Vagina (tissue), 2 donors: ENCODE measurements around the gene TAGLN3. TPM values are rescaled to one million over a fixed set of nuclear protein-coding genes. Genes with fewer than 3 reads are reported as not detected.

ENCODE experiments used
- DNase-seq, 2 donors: peaks; one replicate each; pipeline ENCODE4 v3.0.0-alpha.2; 2017; ENCODE audit errors: extremely low spot score in 2 of 2
- H3K27ac ChIP-seq: fragments of 200-600 bp; sonication (generic); one replicate; pipeline ENCODE4 v1.5.1; 2019
- H3K27me3 ChIP-seq: fragments of 200-600 bp; sonication (generic); one replicate; pipeline ENCODE4 v1.5.1; 2019
- H3K36me3 ChIP-seq, 2 donors: fragments of 200-600 bp; sonication (generic); one replicate each; pipeline ENCODE4 v1.5.1; 2017 to 2019
- H3K4me1 ChIP-seq: fragments of 200-600 bp; sonication (generic); one replicate; pipeline ENCODE4 v1.5.1; 2019
- H3K4me3 ChIP-seq, 2 donors: fragments of 200-600 bp; sonication (generic); 1 replicate in 1 of 2; 2 replicates in 1 of 2; pipeline ENCODE4 v1.5.1; 2016 to 2019
- H3K9me3 ChIP-seq: fragments of 200-600 bp; sonication (generic); one replicate; pipeline ENCODE4 v1.5.1; 2019
- CTCF ChIP-seq, 3 experiments: fragments of 450-650 bp in 2 of 3; fragments of 200-600 bp in 1 of 3; sonication (generic) in 1 of 3; IDR thresholded peaks; one replicate each; pipeline ENCODE4 v1.5.1; 2017 to 2019; ENCODE audit warnings: antibody characterized with exemption in 3 of 3, mild to moderate bottlenecking in 2 of 3, moderate library complexity in 2 of 3
- POLR2A ChIP-seq, 2 donors: fragments of 450-650 bp; IDR thresholded peaks; one replicate each; pipeline ENCODE4 v1.6.1; 2017; ENCODE audit warnings: antibody characterized with exemption in 2 of 2, mild to moderate bottlenecking in 2 of 2, moderate library complexity in 2 of 2
- POLR2AphosphoS5 ChIP-seq, 2 donors: sonication (generic); formaldehyde crosslinking; IDR thresholded peaks; one replicate each; pipeline ENCODE4 v1.9.0; 2017; ENCODE audit warnings: antibody characterized with exemption in 2 of 2, mild to moderate bottlenecking in 2 of 2, low read depth in 1 of 2; ENCODE audit not compliant: insufficient read depth in 1 of 2
- intact Hi-C: fragments of 100-400 bp; cut with DNase I; formaldehyde crosslinking; loops from one replicate; pipeline ENCODE4 v1.15.1; 2023
- total RNA-seq: library from RNA; depleted of rRNA; stranded (reverse); fragments of >200 nt; gene quantifications from one replicate; pipeline ENCODE4 v1.2.3, GENCODE V29; 2016

TAGLN3 gene
- 3.9 TPM for total RNA-seq

- intact Hi-C loops = no loop called here
- no peaks in the 10 kb centered on the region for H3K27me3 ChIP-seq
- peak within 1 kb of the TSS; percentile 38 for H3K4me3 ChIP-seq
- no peak for DNase-seq
- no peaks in the 10 kb centered on the region for H3K36me3 ChIP-seq
- H3K4me1 ChIP-seq = peaks cover 12% of the 10 kb centered on the region
- no peak for TF ChIP-seq POLR2A (IDR thresholded peaks at IDR 0.05)
- no peak for TF ChIP-seq CTCF (IDR thresholded peaks at IDR 0.05)
- no peak for TF ChIP-seq POLR2AphosphoS5 (IDR thresholded peaks at IDR 0.05; ENCODE audit: insufficient read depth in 1 of 2, low read depth in 1 of 2)
- no peaks in the 10 kb centered on the region for H3K9me3 ChIP-seq
- no peak within 1 kb of the TSS for H3K27ac ChIP-seq
Observed at GRCh38 chr3:111998636-111999483, at the start of gene TAGLN3. Gene TAGLN3 (plus strand): TSS chr3:111998922. CDS start chr3:111999423, 501 bp downstream.

- TF ChIP-seq POLR2AphosphoS5 (IDR thresholded peaks at IDR 0.05; ENCODE audit: insufficient read depth in 1 of 2, low read depth in 1 of 2) = no peak
- no peak for TF ChIP-seq CTCF (IDR thresholded peaks at IDR 0.05)
- no peak for TF ChIP-seq POLR2A (IDR thresholded peaks at IDR 0.05)
- Histone ChIP-seq H3K27me3 (no peaks in the 10 kb centered on the region), H3K4me1 (peaks cover 5% of the 10 kb centered on the region), H3K27ac (no peak overlapping the region), H3K9me3 (no peaks in the 10 kb centered on the region), H3K4me3 (no peak overlapping the region), H3K36me3 (peaks cover 0 to 11% of the 10 kb centered on the region in 2 donors)
- DNase-seq = no peak
- intact Hi-C loops = no loop called here
Observed at GRCh38 chr3:111949712-111950111, 49.0 kb upstream of the TAGLN3 start.

- no peak for TF ChIP-seq POLR2A (IDR thresholded peaks at IDR 0.05)
- TF ChIP-seq POLR2AphosphoS5 (IDR thresholded peaks at IDR 0.05; ENCODE audit: insufficient read depth in 1 of 2, low read depth in 1 of 2) = no peak
- no peak for TF ChIP-seq CTCF (IDR thresholded peaks at IDR 0.05)
- Histone ChIP-seq H3K9me3 (no peaks in the 10 kb centered on the region), H3K27me3 (no peaks in the 10 kb centered on the region), H3K27ac (no peak overlapping the region), H3K4me3 (no peak overlapping the region), H3K4me1 (peaks cover 5% of the 10 kb centered on the region), H3K36me3 (peaks cover 0 to 5% of the 10 kb centered on the region in 2 donors)
- intact Hi-C loops = no loop called here
- no peak for DNase-seq
Observed at GRCh38 chr3:111951032-111951431, 47.7 kb upstream of the TAGLN3 start.

DNA sequence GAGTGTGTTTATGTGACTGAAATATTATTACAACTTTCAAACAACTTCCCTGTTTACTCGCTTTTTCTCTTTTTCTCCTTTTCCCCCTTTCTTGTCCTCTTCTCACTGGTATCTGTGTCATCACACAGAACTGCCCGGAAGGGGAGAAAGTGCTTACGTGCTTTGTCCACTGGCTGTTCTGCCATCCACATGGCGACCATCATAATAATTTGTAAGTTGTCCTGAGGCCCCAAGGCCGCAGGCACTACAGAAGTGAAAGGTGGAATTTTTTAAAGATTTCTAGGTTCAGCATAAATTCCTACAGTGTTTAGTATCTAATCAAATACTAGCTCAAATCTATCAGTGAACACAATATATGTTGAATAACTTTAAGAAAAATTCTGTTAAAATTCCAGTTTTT lies 46.6 kb upstream of the TAGLN3 start:
- intact Hi-C loops = no loop called here
- no peak overlapping the region for H3K27ac ChIP-seq
- peaks cover 0 to 5% of the 10 kb centered on the region in 2 donors for H3K36me3 ChIP-seq
- no peaks in the 10 kb centered on the region for H3K27me3 ChIP-seq
- no peak for TF ChIP-seq POLR2AphosphoS5 (IDR thresholded peaks at IDR 0.05; ENCODE audit: insufficient read depth in 1 of 2, low read depth in 1 of 2)
- no peak overlapping the region for H3K4me3 ChIP-seq
- H3K4me1 ChIP-seq = peaks cover 5% of the 10 kb centered on the region
- no peaks in the 10 kb centered on the region for H3K9me3 ChIP-seq
- no peak for DNase-seq

GRCh38 chr3:111952866-111953450 lies 45.8 kb upstream of the TAGLN3 start:
- Histone ChIP-seq H3K27me3 (no peaks in the 10 kb centered on the region), H3K9me3 (no peaks in the 10 kb centered on the region), H3K4me3 (no peak overlapping the region), H3K4me1 (peaks cover 5% of the 10 kb centered on the region), H3K27ac (no peak overlapping the region), H3K36me3 (peaks cover 0 to 5% of the 10 kb centered on the region in 2 donors)
- TF ChIP-seq POLR2A (IDR thresholded peaks at IDR 0.05) (no peak), CTCF (IDR thresholded peaks at IDR 0.05) (no peak), POLR2AphosphoS5 (IDR thresholded peaks at IDR 0.05; ENCODE audit: insufficient read depth in 1 of 2, low read depth in 1 of 2) (no peak)
- no peak for DNase-seq
- intact Hi-C loops = no loop called here
